GM10266 (cell line): ENCODE measurements around the gene NHLRC1.

Experiments used
- DNase-seq: peaks from one replicate; pipeline ENCODE4 v3.0.0; 2012; ENCODE audit errors: extremely low spot score
- CTCF ChIP-seq: IDR thresholded peaks from 2 replicates; pipeline ENCODE4 v1.5.1; 2012; ENCODE audit warnings: mild to moderate bottlenecking, low read depth; ENCODE audit not compliant: control insufficient read depth, insufficient read depth; ENCODE audit errors: missing control alignments

Gene NHLRC1

GRCh38 chr6:18148304-18149025, 26.0 kb upstream of the NHLRC1 start:
- TF ChIP-seq CTCF, result no peak
- DNase-seq, result no peak

- DNase-seq, result no peak
- TF ChIP-seq CTCF, result no peak
These were observed 25.1 kb upstream of the NHLRC1 start for GRCh38 chr6:18147616-18148015.

- no peak for TF ChIP-seq CTCF
- DNase-seq, result no peak
These were observed 24.7 kb upstream of the NHLRC1 start for GRCh38 chr6:18147160-18147559.

GRCh38 chr6:18142591-18142861, 20.0 kb upstream of the NHLRC1 start:
- DNase-seq, result no peak

GRCh38 chr6:18141805-18142590, 19.5 kb upstream of the NHLRC1 start:
- no peak for DNase-seq
- no peak for TF ChIP-seq CTCF

More at GRCh38 chr6:18142591-18142861, 20.0 kb upstream of the NHLRC1 start:
- TF ChIP-seq CTCF, result no peak

- no peak for TF ChIP-seq CTCF
- DNase-seq, result no peak
These were observed 17.6 kb upstream of the NHLRC1 start for GRCh38 chr6:18139935-18140621.

GRCh38 chr6:18138906-18139305, 16.4 kb upstream of the NHLRC1 start:
- no peak for DNase-seq
- no peak for TF ChIP-seq CTCF
